WERI-Rb-1 (cell line): Measurements from ENCODE around the gene MEGF9.

ENCODE experiments used
- DNase-seq: peaks from one replicate; pipeline ENCODE4 v3.0.0-alpha.2; 2020
- H3K27ac ChIP-seq: fragments of 250-450 bp; sonication (Bioruptor Pico); 2 replicates; pipeline ENCODE4 v1.5.1; 2020; ENCODE audit warnings: mild to moderate bottlenecking, moderate library complexity
- H3K27me3 ChIP-seq: fragments of 250-450 bp; sonication (Bioruptor Pico); 2 replicates; pipeline ENCODE4 v1.5.1; 2021; ENCODE audit warnings: mild to moderate bottlenecking, low read depth, moderate library complexity; ENCODE audit not compliant: insufficient read depth, severe bottlenecking
- H3K36me3 ChIP-seq: fragments of 250-450 bp; sonication (Bioruptor Pico); 2 replicates; pipeline ENCODE4 v1.5.1; 2020; ENCODE audit warnings: mild to moderate bottlenecking, moderate library complexity
- H3K4me3 ChIP-seq: 2 replicates; pipeline ENCODE4 v1.5.1; 2011; ENCODE audit warnings: low read depth, mild to moderate bottlenecking, control low read depth, low read length
- H3K9me3 ChIP-seq: fragments of 250-450 bp; sonication (Bioruptor Pico); 2 replicates; pipeline ENCODE4 v1.5.1; 2021; ENCODE audit warnings: mild to moderate bottlenecking, moderate library complexity; ENCODE audit not compliant: severe bottlenecking
- CTCF ChIP-seq: IDR thresholded peaks from 2 replicates; pipeline ENCODE4 v1.5.1; 2011; ENCODE audit warnings: low read depth, mild to moderate bottlenecking, control low read depth, inconsistent platforms, low read length

Gene MEGF9

GRCh38 chr9:120707170-120707569, 7.1 kb downstream of the MEGF9 start:
- DNase-seq: no peak
- Histone ChIP-seq H3K9me3 (no peaks in the 10 kb centered on the region), H3K36me3 (no peaks in the 10 kb centered on the region), H3K27me3 (no peaks in the 10 kb centered on the region), H3K27ac (no peak overlapping the region), H3K4me3 (no peak overlapping the region)
- no peak for TF ChIP-seq CTCF

- no peak for TF ChIP-seq CTCF
- H3K27ac ChIP-seq: no peak overlapping the region
- no peaks in the 10 kb centered on the region for H3K27me3 ChIP-seq
- no peaks in the 10 kb centered on the region for H3K9me3 ChIP-seq
- no peaks in the 10 kb centered on the region for H3K36me3 ChIP-seq
- DNase-seq: no peak
- H3K4me3 ChIP-seq: no peak overlapping the region
Measured at GRCh38 chr9:120705174-120705573, 9.1 kb downstream of the MEGF9 start.

- no peak for DNase-seq
- Histone ChIP-seq H3K9me3 (no peaks in the 10 kb centered on the region), H3K4me3 (no peak overlapping the region), H3K36me3 (no peaks in the 10 kb centered on the region), H3K27ac (no peak overlapping the region), H3K27me3 (no peaks in the 10 kb centered on the region)
- TF ChIP-seq CTCF: no peak
Measured at GRCh38 chr9:120702075-120702474, 12.2 kb downstream of the MEGF9 start.

- Histone ChIP-seq H3K4me3 (no peak overlapping the region), H3K9me3 (no peaks in the 10 kb centered on the region), H3K27me3 (no peaks in the 10 kb centered on the region), H3K36me3 (no peaks in the 10 kb centered on the region), H3K27ac (no peak overlapping the region)
- no peak for TF ChIP-seq CTCF
- no peak for DNase-seq
Measured at GRCh38 chr9:120701248-120701647, 13.0 kb downstream of the MEGF9 start.

GRCh38 chr9:120698766-120699165, 15.5 kb downstream of the MEGF9 start:
- Histone ChIP-seq H3K9me3 (no peaks in the 10 kb centered on the region), H3K27me3 (no peaks in the 10 kb centered on the region), H3K4me3 (no peak overlapping the region), H3K36me3 (no peaks in the 10 kb centered on the region), H3K27ac (no peak overlapping the region)
- no peak for TF ChIP-seq CTCF
- no peak for DNase-seq

- H3K27ac ChIP-seq: no peak overlapping the region
- no peaks in the 10 kb centered on the region for H3K9me3 ChIP-seq
- no peak for DNase-seq
- H3K27me3 ChIP-seq: no peaks in the 10 kb centered on the region
- no peak overlapping the region for H3K4me3 ChIP-seq
- TF ChIP-seq CTCF: no peak
- H3K36me3 ChIP-seq: no peaks in the 10 kb centered on the region
Measured at GRCh38 chr9:120697448-120697847, 16.8 kb downstream of the MEGF9 start.
